NCI-H2171 treated with DMSO at 0.1 percent for 48 hours (cell line): ENCODE results near the gene INPP5A.
"Not testable (repeated sequence)": the region's sequence is repeated elsewhere in the genome, so short reads cannot be mapped to it uniquely, and the experiment has no call there.

Experiments used
- DNase-seq: peaks from one replicate; lab custom pipeline; 2025; lab: John Stamatoyannopoulos, UW

The INPP5A gene

DNA sequence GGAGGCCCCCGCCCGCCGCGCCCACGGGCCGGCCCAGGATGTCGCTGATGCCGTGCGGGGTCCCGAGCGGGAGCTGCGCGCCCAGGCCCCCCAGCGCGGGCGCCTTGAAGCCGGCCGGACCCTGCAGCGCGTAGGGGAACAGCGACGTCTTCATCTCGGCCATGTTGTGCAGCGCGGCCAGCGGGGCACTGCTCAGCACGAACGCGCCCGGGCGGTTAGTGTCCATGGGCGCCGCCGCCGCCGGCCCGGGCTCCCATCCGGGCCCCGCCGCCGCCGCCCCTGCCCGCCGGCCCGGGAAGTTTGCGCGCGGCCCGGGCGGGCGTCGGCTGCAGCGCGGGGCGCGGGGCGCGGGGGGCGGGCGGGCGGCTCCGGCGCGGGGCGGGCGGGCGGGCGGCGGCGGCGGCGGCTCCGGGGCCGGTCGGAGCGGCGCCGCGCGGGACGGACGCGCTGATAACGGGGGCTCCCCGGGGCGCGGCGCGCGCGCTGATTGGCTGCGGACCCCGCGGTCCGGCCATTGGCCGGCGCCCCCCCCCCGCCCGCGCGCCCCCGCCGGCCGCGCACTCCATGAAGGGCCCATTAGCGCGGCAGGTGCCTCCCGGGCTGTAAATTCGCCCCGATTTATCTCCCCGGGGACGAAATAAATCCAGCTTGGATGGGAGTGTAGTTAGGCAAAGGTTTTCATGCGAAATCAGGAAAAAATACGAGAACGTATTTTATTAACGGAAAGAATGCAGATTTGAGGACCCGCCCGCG is 248.3 kb downstream of the INPP5A start, which contains the start of gene NKX6-2:
NKX6-2 (minus strand) TSS at position 425 of the 753 bp plus-strand sequence; CDS start at position 226, 199 bp downstream.
- no peak for DNase-seq

DNA sequence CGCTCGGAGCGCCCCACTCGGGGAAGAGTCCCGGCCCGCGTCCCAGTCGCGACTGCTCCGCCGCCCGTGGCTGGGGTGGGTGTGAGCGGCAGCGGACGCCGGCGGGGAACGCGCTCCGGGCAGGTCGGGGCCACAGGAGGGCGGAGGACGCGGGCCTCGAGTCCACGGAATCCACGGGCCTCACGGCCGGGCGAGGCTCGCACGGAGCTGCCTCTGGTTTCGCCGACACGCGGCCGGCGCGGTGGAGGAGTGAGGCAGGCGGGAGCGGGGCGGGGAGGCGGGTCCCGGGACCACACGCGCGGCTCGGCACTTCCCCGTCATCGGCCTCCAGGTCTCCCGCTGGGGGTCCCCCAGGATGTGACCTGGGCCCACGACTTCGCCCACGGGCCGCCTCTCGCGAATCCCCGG is 248.9 kb downstream of the INPP5A start:
- DNase-seq = no peak

DNA sequence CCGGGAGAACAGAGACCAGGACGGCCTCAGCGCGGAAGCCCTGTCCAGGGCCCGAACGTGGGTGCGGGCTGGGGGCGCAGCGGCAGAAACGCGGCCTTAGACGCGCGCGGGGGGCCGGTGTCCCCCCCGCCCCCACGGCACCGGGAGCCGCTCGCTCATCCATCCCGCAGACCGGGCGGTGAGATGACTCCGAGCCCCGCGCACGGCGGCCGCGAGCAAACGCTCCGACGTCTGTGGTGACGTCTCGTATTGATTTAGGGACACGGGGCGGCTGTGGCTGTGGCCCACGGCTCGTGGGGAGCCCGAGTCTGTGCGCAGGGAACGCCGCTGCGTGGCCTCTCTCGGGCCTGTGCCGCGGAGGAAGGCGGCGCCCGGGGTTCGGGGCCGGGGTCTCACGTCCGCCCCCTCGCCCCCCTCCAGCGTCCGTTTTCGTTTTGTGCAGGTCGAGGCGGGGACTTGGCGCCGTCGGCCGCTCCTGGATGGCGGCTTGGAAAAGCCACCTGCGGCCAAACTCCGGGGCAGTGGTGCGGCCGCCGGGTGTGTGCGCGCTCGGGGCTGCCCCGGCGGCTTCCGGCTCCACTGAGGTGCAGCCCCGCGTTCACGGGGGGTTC is 249.4 kb downstream of the INPP5A start:
- DNase-seq = no peak

DNA sequence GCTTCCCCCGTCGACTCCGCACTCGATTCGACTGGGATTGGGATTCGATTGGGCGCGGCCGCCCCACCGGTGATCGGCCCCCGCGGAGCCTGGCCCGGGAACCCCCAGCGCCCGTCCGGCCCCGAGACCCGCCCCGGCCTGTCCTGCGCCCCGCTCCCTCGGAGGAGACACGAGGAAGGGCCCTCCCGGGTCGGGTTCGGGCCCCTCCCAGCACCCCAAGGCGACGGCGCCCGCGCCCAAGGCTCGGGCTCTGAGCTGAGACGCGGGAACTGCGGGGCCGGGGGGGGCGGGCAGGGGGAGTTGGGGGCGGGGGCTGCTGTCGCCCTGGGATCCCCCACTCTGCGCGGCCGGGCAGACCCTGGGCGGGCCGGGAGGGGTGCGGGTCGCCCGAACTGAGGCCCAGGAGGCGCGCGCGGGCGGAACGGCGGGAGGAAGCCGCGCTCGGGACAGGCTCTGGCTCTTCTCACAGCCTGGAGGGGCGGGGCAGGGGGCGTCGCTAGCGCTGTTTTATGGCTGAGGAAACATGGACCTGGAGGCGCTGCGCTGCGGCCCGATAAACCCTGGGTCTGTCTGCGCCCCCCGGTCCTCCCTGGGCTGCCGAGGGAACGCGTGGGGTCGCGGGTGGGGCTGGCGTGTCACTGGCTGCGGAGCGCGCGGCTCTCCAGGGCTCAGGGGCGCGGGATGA is 250.1 kb downstream of the INPP5A start:
- peak; percentile 7 for DNase-seq

DNA sequence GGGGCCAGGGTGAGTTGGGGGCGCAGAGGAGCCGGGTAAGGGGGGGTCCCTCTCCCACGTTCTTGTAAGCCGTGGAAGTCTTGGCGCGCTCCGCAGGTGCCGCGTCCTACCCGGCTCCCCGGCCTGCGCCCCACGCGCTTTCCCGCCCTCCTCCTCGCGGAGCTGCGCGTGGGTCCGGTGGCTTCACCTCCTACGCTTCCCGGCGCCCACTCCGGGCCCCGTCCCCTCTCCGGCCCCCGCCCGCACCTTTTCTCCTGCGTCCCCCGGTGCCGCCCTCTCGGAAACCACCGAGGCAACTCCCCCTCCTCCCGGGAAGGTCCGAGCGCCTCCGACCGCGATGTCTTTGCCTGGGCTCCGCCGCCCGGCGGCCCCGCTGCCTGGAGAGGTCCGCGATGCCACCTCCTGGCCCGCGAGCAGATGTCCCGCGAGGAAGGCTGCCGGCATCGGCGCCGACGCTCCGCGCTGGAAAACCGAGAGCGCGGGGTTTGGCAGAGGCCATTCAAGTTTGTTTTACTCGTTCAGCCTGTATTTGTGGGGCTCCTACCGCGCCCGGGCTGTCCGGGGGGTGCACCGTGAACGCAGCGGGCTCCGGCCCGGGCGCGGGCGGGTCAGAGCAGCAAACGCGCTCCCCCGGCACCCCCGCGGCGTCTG is 250.7 kb downstream of the INPP5A start:
- DNase-seq = no peak

DNA sequence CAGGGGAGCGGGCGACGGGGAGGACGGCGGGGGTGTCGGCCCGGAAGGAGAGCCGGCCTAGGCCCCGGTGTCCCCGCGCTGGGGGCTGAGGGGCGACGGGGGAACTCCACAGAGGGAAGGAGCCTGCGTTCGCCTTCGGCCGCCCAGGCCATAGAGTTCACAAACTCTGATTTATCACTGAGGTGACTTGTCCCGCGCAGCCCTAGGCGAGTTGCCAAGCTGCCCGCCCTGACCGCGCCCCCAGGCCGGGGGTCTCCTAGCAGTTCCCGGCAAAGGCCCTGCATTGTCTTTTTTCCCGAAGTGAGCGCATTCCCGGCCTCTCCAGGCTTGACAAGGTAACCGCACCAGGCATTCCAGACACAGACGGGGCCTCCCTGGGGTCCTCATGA is 251.2 kb downstream of the INPP5A start:
- DNase-seq = no peak

DNA sequence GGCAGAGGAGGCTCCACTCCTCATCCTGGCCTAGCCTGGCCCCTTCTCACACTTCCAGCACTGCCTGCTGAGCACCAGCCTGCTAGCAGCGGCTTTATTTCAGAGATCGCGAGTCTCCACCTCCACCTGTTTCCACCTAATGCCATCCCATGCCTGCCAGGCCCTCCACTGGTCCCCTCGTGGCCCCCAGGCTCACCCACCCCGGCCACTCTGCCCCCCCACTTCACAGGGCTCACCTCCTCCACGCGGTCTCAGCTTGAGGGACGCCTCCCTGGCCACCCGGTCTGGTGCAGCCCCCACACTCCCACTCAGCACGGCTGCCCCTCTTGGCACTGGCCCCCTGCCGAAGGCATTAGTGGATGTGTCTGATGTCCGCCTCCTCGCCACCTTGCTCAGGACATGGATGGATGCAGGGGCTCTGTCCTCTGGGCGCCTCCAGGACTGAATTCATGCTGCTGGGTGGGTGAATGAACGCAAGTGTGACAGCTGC is 252.1 kb downstream of the INPP5A start:
- DNase-seq = no peak

DNA sequence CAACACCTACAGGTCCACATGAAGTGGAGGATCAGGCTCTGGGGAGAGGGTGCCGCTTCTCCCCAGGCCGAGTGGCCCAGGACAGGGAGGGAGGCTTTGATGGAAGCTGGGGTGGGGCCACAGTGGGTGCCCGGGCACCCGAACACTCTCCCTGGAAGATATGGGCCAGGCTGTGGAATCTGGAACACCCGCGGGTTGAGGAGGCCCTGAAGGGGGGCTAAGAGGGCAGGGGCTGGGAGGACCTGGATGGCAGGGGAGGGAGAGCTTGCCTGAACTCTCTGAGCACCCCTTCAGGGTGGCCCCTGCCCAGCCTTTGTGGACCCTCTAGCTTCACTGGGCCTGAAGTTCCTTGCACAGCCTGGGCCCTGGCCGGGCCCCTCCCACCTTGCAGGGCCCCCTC is 252.9 kb downstream of the INPP5A start:
- DNase-seq = no peak

DNA sequence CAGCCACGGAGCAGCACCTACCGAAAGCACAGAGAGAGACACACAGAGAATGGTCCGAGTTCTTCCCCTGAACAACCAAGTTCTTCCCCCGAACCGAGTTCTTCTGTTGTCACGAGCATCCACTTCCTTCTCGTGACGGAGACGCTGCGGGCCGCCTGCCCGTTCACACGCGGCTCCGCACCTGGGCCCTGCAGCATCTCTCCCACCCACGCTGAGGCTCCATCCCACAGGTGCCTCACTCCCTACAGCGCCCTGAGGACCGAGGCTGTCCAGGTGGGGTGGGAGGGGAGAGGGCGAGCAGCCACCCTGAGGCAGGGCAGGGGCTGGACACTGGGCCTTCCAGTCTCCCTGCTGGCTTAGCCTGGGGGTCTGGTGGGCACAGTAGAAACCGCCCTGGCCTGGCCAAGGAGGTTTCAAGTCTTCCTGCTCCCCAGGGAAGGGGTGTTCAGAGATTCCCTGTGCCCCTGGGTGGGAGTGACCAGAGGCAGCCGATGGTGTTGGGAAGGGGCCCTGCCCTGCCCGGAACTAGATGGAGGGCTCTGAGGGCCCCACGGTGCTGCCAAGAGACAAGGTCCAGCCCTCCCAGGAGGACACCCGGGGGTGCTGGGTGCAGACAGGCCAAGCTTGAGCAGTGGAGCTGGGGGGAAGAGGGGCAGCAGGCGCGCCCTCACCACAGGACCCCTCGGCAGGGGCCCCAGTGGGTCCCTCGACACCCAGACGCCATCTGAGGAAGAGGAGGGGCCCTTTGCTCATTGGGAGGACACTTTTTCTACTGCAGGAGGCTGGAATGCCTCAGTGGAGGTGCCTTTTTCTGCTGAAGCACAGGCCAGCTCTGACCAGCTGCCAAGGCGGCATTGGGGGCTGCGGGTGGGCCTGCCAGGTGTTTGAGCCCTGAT is 253.6 kb downstream of the INPP5A start:
- no peak for DNase-seq

DNA sequence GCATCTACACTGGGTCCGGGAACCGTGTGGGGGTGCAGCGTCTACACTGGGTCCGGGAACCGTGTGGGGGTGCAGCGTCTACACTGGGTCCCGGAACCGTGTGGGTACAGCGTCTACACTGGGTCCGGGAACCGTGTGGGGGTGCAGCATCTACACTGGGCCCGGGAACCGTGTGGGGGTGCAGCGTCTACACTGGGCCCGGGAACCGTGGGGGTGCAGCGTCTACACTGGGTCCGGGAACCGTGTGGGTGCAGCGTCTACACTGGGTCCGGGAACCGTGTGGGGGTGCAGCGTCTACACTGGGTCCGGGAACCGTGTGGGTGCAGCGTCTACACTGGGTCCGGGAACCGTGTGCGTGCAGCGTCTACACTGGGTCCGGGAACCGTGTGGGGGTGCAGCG is 254.5 kb downstream of the INPP5A start:
- not testable (repeated sequence) for DNase-seq

DNA sequence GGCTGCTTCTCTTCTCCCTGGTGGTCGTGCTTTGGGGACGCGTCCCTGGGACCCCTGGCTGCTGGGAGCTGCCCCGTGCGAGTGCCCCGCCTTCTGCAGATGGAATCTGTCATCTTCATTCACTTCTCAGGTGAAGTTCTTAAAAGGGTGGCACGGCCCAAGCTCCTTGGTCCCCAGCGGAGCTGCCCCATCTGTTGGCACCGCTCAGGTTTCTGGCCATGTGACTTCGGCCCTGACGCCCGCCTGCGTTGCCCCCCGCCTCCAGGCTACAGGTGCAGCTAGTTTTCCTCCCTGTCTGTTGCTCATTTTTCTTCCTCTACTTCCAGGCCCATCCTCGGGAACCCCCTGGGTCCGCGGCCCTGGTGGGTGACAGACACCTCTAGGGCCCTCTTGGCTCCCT is 255.2 kb downstream of the INPP5A start:
- DNase-seq = peak; percentile 79

DNA sequence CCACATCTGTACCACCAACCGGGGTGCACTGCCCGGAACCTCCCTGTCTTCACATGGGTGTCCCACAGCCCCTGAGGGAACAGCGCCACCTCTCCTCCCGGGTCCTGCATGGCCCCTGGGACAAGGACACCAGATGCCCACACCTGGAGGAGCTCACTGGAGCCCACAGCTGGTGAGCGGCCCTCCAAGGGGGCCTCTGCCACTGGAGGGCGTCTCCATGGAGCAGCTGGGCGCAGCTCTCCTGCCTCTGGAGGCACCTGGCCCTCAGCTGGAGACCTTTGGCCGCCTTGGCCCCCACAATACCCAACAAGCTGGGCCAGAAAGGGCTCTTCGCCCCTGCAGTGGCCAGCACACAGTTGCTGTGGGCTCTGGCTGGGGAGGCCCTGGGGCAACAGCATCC is 255.6 kb downstream of the INPP5A start:
- no peak for DNase-seq

DNA sequence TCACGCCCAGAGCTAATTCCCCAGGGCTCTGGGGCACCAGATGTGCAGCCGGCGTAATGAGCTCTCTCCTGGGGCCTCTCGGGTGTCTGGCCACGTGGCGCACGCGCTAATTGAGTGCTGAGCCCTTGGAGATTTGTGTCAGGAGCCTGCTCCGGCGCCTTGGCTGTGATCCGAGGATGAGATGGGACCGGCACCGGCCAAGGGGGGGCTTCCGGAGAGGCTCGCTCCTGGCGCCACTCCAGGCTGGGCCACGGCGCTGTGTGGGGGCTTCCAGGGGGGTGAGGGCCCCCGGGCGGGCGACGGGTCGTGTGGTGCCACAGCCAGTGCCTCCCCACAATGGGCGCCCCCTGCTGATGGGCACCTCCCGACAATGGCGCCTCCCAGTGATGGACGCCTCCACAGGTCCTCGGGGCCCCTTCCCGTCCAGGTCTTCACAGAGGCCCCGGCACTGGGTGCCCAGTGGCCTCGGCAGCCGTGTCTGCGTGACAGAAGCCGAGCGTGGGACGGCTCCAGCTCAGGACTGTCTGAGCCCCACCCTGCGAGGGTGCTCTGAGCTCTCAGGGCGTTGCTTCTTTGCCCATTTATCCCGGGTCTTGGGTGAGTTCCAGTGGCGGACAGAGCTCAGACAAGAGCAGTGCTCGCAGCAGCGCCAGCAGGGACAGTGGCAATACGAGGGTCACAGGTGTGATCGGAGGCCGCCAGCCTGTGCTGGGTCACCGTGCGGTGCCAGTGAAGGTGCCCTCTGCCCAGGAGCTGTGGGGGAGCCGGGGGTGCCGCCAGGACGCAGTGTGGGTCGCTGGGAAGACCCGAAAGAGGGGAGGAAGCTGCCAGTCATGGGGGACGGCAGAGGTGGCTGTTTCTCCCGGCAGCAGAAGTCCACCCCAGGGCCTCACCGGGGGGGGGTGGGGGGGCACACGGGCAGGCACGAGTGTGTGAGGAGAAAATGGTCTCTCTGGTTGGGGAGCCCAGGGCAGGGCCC is 256.6 kb downstream of the INPP5A start:
- peak; percentile 88 for DNase-seq

DNA sequence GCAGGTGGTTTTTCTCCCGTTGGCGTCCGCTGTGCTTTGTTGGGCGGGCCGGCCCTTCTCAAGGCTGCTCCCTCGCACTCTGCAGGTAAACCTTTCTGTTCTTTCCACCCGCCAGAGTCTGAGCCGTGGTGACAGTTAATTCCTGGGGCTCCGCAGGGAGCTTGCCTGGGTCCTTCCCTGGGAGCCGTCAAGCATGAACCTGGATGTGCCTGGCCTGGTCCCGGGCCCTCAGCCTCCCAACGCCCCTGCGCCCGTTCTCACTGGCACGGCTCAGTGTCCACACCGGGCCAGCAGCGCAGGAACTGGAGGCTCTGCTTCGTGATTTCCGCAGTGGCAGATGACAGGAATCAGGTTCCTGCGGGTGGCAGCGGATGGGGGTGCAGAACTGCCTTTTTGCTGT is 259.3 kb downstream of the INPP5A start:
- DNase-seq = no peak

DNA sequence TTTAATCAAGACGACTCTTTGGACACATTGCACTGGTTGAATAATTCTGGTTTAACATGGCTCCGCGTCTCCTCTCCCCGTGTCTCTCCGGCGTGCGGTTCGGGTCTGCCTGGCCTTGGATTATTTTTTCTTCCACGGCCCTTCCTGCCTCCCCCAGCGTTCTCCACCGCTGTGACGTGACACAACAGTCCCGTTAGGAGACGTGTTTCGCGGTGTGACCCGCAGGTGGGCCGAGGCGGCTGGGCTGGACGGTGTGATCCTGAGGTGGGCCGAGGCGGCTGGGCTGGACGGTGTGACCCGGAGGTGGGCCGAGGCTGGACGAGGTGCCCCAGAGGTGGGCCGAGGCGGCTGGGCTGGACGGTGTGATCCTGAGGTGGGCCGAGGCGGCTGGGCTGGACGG is 260.4 kb downstream of the INPP5A start:
- not testable (repeated sequence) for DNase-seq

DNA sequence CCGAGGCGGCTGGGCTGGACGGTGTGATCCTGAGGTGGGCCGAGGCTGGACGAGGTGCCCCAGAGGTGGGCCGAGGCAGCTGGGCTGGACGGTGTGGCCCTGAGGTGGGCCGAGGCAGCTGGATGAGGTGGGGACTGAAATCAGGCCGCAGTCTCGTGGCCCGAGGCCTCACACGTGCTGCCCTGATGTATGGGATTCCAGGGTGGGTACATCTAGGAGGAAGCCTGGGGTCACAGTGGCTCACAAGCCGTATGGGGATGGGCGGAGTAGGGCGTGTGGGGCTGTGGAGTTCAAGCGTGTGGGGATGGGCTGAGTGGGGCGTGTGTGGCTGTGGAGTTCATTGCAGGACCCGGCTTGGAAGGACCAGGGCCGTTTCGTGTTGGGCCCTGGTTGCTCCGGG is 260.8 kb downstream of the INPP5A start:
- DNase-seq = no peak

DNA sequence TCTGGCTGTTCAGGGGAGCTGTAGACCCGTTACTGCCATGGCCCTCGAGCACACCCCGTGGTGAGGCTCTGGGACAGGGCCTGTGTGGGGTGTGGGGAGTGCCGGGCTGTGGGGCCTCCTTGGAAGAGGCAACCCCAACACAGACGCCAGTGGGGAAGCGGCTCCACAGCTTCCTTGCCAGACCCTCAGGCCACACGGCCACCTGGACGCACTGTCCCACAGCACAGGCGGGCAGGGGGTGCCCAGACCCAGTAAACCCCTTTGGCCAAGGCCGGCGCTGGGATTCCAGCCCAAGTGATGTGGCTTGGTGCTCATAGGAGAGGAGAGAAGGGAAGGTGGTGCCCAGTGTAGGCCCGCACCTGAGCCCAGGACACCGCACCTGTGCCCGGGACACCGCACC is 261.3 kb downstream of the INPP5A start:
- no peak for DNase-seq

DNA sequence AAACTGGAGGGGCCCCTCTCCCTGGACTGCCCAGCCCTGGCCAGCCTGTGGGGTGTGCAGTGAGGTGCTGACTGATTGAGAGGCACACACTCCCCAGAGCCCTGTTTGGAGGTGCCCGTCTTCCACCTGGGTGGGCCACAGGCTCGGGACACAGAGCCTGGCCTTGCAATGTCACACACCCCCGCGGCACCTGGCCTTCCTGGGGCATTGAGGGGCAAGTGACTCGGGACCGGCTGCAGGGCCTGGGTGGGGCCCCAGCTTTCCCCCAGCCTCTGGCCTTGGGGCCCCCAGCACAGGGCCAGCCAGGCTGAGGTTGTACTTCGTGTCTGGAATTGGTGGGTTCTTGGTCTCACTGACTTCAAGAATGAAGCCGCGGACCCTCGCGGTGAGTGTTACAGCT is 262.3 kb downstream of the INPP5A start:
- no peak for DNase-seq

DNA sequence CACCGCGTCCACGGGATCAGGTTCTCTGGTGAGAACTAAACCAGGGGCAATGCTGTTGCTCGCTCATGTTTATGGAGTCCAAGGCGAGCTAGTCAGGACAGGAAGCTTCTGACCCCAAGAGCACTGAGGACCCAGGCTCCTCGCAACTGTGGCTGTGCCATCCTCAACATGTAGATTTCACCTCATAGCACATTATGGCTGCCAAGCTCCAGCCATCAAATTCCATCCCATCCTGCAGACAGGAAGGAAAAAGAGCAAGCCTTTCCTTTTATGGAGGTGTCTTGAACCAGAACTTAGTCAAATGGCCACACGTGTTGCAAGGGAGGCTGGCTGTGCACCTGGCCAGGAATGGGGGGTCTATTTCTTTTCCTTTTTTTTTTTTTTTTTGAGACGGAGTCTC is 264.5 kb downstream of the INPP5A start:
- no peak for DNase-seq

DNA sequence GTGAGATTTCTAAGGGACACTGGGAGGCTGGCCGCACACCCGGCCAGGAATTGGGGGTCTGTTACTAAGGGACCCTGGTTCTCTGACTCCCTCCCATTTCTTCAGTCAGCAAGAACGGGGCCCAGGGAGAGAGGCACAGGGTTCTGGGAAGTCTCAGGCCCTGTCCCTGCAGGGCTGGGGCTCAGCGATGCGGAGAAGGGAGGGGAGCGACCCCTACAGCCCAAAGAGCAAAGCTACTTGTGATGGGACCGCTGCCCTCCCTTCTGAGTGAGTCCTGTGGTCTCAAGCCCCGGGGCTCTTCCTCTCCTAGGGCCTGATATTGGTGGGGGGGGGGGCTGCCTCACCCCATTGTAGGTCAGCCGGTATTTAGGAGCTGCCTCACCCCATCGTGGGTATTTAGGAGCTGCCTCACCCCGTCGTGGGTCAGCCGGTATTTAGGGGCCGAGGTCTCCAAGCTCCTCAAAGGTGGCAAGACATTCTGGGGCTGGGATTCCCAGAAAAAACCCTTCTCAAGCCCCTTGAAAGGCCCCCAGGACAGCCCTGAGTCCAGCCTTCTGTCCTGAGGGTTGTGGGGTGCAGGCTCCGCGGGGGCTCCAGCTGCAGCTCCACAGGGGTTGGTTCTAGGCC is 265.2 kb downstream of the INPP5A start:
- no peak for DNase-seq
